WERI-Rb-1 (cell line): Measurements from ENCODE around the gene GNB1L.

Source experiments
- DNase-seq: peaks from one replicate; pipeline ENCODE4 v3.0.0-alpha.2; 2020
- H3K27ac ChIP-seq: fragments of 250-450 bp; sonication (Bioruptor Pico); 2 replicates; pipeline ENCODE4 v1.5.1; 2020; ENCODE audit warnings: mild to moderate bottlenecking, moderate library complexity
- H3K27me3 ChIP-seq: fragments of 250-450 bp; sonication (Bioruptor Pico); 2 replicates; pipeline ENCODE4 v1.5.1; 2021; ENCODE audit warnings: mild to moderate bottlenecking, low read depth, moderate library complexity; ENCODE audit not compliant: insufficient read depth, severe bottlenecking
- H3K36me3 ChIP-seq: fragments of 250-450 bp; sonication (Bioruptor Pico); 2 replicates; pipeline ENCODE4 v1.5.1; 2020; ENCODE audit warnings: mild to moderate bottlenecking, moderate library complexity
- H3K4me3 ChIP-seq: 2 replicates; pipeline ENCODE4 v1.5.1; 2011; ENCODE audit warnings: low read depth, mild to moderate bottlenecking, control low read depth, low read length
- H3K9me3 ChIP-seq: fragments of 250-450 bp; sonication (Bioruptor Pico); 2 replicates; pipeline ENCODE4 v1.5.1; 2021; ENCODE audit warnings: mild to moderate bottlenecking, moderate library complexity; ENCODE audit not compliant: severe bottlenecking
- TF ChIP-seq, protein P1 (sequence below): IDR thresholded peaks from 2 replicates; pipeline ENCODE4 v1.5.1; 2011; ENCODE audit warnings: low read depth, mild to moderate bottlenecking, control low read depth, inconsistent platforms, low read length

Gene GNB1L

DNA sequence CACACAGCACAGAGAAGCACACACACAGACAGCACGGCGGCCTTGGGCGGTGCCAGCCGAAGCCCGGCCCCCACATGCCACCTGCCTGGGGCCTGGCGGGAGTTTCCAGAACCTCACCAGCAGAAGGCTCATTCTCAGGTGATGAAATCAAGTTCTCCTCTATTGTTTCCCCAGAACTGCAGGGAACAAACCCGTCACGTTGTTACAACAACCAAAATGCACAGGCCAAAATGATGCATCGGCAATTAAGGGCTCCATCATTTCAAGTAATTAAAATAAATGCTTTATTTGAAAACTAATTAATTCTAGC, 30.8 kb downstream of the GNB1L start:
- H3K27me3 ChIP-seq, result no peaks in the 10 kb centered on the region
- H3K4me3 ChIP-seq, result no peak overlapping the region
- H3K27ac ChIP-seq, result no peak overlapping the region
- TF ChIP-seq, protein P1, sequence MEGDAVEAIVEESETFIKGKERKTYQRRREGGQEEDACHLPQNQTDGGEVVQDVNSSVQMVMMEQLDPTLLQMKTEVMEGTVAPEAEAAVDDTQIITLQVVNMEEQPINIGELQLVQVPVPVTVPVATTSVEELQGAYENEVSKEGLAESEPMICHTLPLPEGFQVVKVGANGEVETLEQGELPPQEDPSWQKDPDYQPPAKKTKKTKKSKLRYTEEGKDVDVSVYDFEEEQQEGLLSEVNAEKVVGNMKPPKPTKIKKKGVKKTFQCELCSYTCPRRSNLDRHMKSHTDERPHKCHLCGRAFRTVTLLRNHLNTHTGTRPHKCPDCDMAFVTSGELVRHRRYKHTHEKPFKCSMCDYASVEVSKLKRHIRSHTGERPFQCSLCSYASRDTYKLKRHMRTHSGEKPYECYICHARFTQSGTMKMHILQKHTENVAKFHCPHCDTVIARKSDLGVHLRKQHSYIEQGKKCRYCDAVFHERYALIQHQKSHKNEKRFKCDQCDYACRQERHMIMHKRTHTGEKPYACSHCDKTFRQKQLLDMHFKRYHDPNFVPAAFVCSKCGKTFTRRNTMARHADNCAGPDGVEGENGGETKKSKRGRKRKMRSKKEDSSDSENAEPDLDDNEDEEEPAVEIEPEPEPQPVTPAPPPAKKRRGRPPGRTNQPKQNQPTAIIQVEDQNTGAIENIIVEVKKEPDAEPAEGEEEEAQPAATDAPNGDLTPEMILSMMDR, result no peak
- no peak for DNase-seq
- H3K36me3 ChIP-seq, result no peaks in the 10 kb centered on the region
- H3K9me3 ChIP-seq, result no peaks in the 10 kb centered on the region

DNA sequence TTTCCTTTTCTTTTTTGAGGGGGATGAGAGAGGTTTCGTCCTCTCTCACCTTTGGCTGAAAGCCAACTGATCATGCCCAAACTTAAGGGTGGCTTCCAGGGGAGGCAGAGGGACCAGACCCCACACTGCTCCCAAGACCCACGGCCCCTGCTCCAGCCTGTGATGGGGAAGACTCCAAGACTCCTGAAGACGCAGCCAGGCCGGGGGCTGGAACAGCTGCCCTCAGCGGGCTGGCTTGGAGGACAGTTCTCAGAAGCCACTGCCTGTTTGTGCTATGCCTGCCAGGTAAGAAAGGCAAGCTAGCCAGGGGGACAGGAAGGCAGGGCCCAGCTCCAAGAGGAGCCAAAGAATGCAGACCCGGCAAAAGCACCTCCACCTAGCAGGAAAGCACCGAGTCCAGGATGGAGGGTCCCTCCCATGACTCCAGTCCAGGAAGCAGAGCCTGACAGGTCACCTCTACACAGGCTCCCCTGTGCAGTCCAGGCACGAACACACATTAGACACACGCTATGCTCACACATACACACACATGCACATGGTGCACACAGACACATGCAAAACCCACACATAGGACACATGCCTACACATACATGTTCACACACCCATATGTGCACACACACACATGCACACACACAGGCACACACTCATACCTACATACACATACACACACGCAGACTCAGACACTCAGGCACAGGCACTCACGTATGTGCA, 31.3 kb downstream of the GNB1L start:
- H3K27me3 ChIP-seq, result no peaks in the 10 kb centered on the region
- TF ChIP-seq, protein P1, result no peak
- no peak for DNase-seq
- H3K9me3 ChIP-seq, result no peaks in the 10 kb centered on the region
- no peak overlapping the region for H3K27ac ChIP-seq
- no peaks in the 10 kb centered on the region for H3K36me3 ChIP-seq
- no peak overlapping the region for H3K4me3 ChIP-seq

DNA sequence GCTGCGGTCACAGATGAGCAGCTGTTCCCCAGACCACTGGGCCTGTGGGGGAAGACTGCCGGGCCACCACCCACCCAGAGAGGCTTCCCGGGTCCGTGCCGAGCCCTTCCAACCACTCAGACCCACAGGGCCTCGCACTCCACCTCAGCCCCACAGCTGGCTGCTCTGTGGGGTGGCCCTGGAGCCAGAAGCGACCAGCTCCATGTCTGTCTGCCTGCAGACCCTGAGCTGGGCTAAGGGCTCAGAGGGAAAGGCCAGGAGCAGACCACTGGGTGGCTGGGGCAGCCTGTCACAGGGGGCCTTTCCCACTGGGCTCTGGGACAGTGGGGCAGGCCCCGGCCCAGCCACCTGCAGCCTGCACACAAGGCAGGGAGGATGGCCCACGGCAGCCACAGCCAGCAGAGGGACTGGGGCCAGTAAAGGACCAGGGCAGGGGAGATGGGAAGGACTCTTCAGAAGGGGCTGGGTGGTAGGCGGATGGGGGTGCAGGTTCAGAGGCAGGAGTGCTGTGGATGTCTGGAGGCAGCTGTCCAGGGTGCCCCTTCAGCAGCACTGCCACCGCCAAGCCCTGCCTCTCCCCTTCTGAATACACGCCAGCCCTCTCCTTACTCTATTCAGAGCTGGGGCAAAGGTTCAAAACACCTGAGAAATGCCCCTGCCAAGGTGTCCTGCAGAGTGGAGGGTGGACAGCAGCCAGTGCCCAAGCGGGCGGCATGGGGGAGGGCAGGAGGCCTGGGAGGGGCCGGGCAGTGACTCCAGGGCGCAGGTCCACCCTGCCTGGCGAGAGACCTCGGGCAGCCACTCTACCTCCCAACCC, 32.2 kb downstream of the GNB1L start:
- Histone ChIP-seq H3K27me3 (no peaks in the 10 kb centered on the region), H3K9me3 (no peaks in the 10 kb centered on the region), H3K27ac (no peak overlapping the region), H3K4me3 (no peak overlapping the region), H3K36me3 (no peaks in the 10 kb centered on the region)
- DNase-seq, result no peak
- TF ChIP-seq, protein P1, result no peak

DNA sequence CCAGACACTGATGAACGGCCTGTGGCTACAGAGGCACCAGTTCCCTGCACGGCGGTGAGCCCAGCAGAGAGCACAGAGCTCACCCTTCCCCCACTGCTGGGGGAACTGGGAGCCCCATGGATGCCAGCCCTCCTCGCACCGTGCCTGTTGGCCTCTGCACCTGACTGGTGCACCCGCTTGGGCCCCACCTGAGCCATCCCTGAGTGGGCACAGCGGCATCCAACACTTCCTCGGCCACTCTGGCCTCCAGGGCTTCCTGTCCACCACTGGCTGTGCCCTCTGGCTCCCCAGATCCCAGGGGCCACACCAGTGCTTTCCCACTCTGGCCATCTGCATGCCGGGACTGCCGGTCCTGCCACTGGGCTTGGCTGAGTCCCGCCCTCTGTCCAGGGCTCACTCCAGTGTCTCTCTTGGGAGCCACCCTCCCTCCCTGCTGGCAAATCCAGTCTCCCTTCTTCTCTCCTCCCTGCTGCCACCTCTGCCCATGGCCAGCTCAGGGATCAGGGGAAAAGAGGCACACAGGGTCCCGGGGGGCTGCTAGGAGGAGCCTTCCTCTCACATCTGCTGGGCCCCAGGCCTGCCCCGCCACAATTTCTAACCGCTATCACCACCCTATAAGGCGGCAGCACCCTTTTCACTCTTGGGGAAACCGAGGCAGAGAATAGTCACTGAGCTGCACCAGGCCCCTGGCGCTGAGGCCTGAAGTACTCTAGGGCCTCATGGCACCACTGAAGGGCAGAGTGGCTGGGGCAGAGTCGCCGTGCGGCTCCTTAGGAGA, 33.0 kb downstream of the GNB1L start:
- Histone ChIP-seq H3K36me3 (no peaks in the 10 kb centered on the region), H3K9me3 (no peaks in the 10 kb centered on the region), H3K4me3 (no peak overlapping the region), H3K27me3 (no peaks in the 10 kb centered on the region), H3K27ac (no peak overlapping the region)
- TF ChIP-seq, protein P1, result no peak
- no peak for DNase-seq

DNA sequence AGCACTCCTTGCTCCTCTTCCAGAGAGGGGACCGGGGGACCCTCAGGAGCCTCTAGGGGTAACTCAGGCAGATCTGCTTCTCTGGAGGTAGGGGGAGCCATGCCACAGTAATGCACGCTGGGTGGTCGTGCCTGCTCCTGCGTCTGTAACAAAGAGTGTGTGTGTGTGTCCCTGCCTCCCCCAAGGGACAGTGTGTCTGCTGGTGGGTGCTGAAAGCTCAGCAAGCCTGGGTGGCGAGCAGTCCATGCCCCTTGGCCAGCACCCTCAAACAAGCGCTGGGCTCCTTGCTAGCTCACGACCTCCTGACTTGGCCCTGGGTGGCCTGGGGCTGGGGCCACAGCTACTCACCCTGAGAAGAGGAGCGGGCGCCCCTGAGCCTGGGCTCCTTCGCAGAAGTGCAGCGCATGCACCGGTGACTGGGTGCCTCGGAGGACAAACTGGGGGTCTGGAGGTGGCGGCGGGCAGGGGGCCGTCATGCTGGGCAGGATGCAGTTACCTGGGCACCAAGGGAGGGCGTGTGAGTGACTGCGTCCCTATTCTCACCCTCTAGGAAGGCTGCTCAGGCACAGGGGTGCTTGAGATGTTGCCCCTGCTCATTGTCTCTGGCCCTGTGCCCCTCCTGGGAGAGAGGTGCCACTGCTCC, 33.7 kb downstream of the GNB1L start:
- H3K27ac ChIP-seq, result no peak overlapping the region
- no peaks in the 10 kb centered on the region for H3K36me3 ChIP-seq
- TF ChIP-seq, protein P1, result peak; percentile 50
- H3K4me3 ChIP-seq, result no peak overlapping the region
- no peaks in the 10 kb centered on the region for H3K27me3 ChIP-seq
- H3K9me3 ChIP-seq, result no peaks in the 10 kb centered on the region
- peak; percentile 31 for DNase-seq
